Cardiac muscle cell (in vitro differentiated cells and primary cell): Measurements from ENCODE around the gene ADGRL4. TPM values are rescaled to one million over a fixed set of nuclear protein-coding genes. Genes with fewer than 3 reads are reported as not detected.

Experiments used
- DNase-seq, 2 donors: peaks; one replicate each; pipeline versions ENCODE4 v3.0.0 to v3.0.0-alpha.2; 2010 to 2017; ENCODE audit warnings: low read depth in 1 of 2, low spot score in 1 of 2
- H3K27ac ChIP-seq: fragments of 200-600 bp; sonication (generic); 2 replicates; pipeline ENCODE4 v1.5.1; 2016
- H3K27me3 ChIP-seq: fragments of 200-600 bp; sonication (generic); 2 replicates; pipeline ENCODE4 v1.6.0; 2016; ENCODE audit warnings: control low read depth
- H3K36me3 ChIP-seq: fragments of 200-600 bp; sonication (generic); 2 replicates; pipeline ENCODE4 v1.5.1; 2016; ENCODE audit warnings: control low read depth
- H3K4me1 ChIP-seq: fragments of 200-600 bp; sonication (generic); 2 replicates; pipeline ENCODE4 v1.8.1; 2017; ENCODE audit warnings: low read depth, mild to moderate bottlenecking, mixed run types
- H3K4me3 ChIP-seq: fragments of 200-600 bp; sonication (generic); 2 replicates; pipeline ENCODE4 v1.5.1; 2016; ENCODE audit warnings: mild to moderate bottlenecking
- H3K9me3 ChIP-seq: fragments of 200-600 bp; sonication (generic); 2 replicates; pipeline ENCODE4 v1.5.1; 2017; ENCODE audit warnings: low read depth, mild to moderate bottlenecking, control low read depth
- CTCF ChIP-seq: IDR thresholded peaks from 2 replicates; pipeline ENCODE4 v1.5.1; 2012; ENCODE audit warnings: low read depth, mild to moderate bottlenecking, low read length
- polyA plus RNA-seq: library from polyadenylated mRNA; unstranded; fragments of >200 nt; fragmentation: Nextera tagmentation; extraction: Ambion mirVana; gene quantifications from 2 replicates; pipeline ENCODE4 v1.2.1, GENCODE V29; 2016
- total RNA-seq: library from RNA; depleted of rRNA; stranded (reverse); fragments of >200 nt; gene quantifications from 2 replicates; pipeline ENCODE4 v1.2.3, GENCODE V29; 2016

ADGRL4 gene
- total and polyA plus RNA-seq, 2 experiments from 2014 or later: 0.12 to 0.78 TPM

- Histone ChIP-seq H3K36me3 (no peaks in the 10 kb centered on the region), H3K9me3 (no peaks in the 10 kb centered on the region), H3K27me3 (no peaks in the 10 kb centered on the region), H3K4me3 (no peak overlapping the region), H3K27ac (no peak overlapping the region), H3K4me1 (no peaks in the 10 kb centered on the region)
- no peak for TF ChIP-seq CTCF
- no peak for DNase-seq
These were observed 135.3 kb downstream of the ADGRL4 start for GRCh38 chr1:78871249-78871648.

GRCh38 chr1:78869136-78869535 is 137.4 kb downstream of the ADGRL4 start:
- Histone ChIP-seq H3K9me3 (no peaks in the 10 kb centered on the region), H3K4me3 (no peak overlapping the region), H3K4me1 (no peaks in the 10 kb centered on the region), H3K27me3 (no peaks in the 10 kb centered on the region), H3K27ac (no peak overlapping the region), H3K36me3 (no peaks in the 10 kb centered on the region)
- TF ChIP-seq CTCF: no peak
- no peak for DNase-seq

GRCh38 chr1:78864175-78864574 is 142.4 kb downstream of the ADGRL4 start:
- Histone ChIP-seq H3K9me3 (no peaks in the 10 kb centered on the region), H3K36me3 (no peaks in the 10 kb centered on the region), H3K4me3 (no peak overlapping the region), H3K27ac (no peak overlapping the region), H3K4me1 (no peaks in the 10 kb centered on the region), H3K27me3 (no peaks in the 10 kb centered on the region)
- TF ChIP-seq CTCF: no peak
- DNase-seq: no peak

GRCh38 chr1:78856096-78856495 is 150.4 kb downstream of the ADGRL4 start:
- no peak for DNase-seq
- Histone ChIP-seq H3K36me3 (no peaks in the 10 kb centered on the region), H3K4me3 (no peak overlapping the region), H3K9me3 (no peaks in the 10 kb centered on the region), H3K4me1 (no peaks in the 10 kb centered on the region), H3K27ac (no peak overlapping the region), H3K27me3 (no peaks in the 10 kb centered on the region)
- no peak for TF ChIP-seq CTCF

- H3K4me3 ChIP-seq: no peak overlapping the region
- no peaks in the 10 kb centered on the region for H3K36me3 ChIP-seq
These were observed 151.3 kb downstream of the ADGRL4 start for GRCh38 chr1:78855258-78855657.

More at GRCh38 chr1:78855258-78855657, 151.3 kb downstream of the ADGRL4 start:
- no peak for TF ChIP-seq CTCF
- Histone ChIP-seq H3K27ac (no peak overlapping the region), H3K4me1 (no peaks in the 10 kb centered on the region), H3K27me3 (no peaks in the 10 kb centered on the region), H3K9me3 (no peaks in the 10 kb centered on the region)
- DNase-seq: no peak
